ENCODE data around the gene TMEM220. TPM values are rescaled to one million over a fixed set of nuclear protein-coding genes. Genes with fewer than 3 reads are reported as not detected.

The TMEM220 gene
- total RNA-seq, 1 experiment from 2014 or later, result not detected

DNA sequence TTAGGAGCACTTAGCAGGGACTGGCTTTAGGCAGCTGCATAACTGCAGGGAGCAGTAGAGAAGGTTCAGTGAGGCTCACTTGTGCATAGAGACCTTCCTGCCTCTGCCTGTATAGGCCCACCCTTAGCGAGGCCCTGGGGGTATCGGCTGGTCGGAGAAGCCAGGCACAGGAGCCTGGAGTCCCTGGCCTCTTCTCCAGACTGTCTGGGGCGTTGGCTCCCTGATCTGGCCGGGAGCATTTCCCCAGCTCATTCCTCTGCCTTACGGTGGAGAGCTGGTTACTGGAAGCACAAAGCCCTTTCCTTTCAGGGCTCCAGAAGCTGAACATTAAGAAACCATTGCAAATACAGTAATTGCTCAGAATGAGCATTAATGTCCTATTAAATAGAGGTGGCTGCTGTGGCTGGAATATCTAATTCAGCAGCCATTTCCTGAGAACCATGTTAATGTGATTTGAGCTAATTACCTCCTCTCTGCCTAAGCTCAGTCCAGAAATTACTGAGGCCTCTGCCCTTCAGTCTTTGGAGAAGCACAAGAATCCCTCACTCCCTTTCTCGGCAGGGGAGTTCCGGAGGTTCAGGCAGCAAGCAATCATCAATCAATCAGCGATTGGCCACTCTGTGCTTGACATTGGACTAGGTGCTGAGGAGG is 18.8 kb upstream of the TMEM220 start (continued):
- no peak for TF ChIP-seq ELF1 (IDR thresholded peaks at IDR 0.05; ENCODE audit: borderline replicate concordance, low read depth)
- TF ChIP-seq SP1 (IDR thresholded peaks at IDR 0.05; ENCODE audit: low read depth), result no peak
- no peak for TF ChIP-seq CEBPB (IDR thresholded peaks at IDR 0.05; ENCODE audit: low read depth)
- no peak for TF ChIP-seq SIN3A (IDR thresholded peaks at IDR 0.05; ENCODE audit: low read depth)

DNA sequence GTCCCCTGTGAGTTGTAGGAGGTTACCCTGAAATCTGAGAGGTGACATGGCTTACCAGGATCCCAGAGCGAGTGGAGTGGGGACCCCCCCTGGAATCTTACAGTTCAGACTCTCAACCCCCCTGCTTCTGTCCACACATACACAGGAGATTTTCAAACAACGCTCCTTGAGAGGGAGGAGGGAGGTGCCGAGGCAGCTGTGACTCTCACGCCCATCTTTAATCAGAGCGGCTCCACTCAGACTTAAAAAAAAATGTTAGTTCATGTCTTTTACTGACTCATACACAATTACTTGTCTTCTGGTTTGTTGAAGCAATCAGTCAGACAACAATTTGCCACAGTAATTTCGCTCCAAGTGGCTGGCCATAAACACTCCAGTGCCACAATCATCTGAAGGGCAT is 15.4 kb upstream of the TMEM220 start:
- no peak for TF ChIP-seq TCF7L2 (IDR thresholded peaks at IDR 0.05; ENCODE audit: borderline replicate concordance, extremely low read depth, insufficient read depth, insufficient read length)
- no peak for TF ChIP-seq RAD21 (IDR thresholded peaks at IDR 0.05; ENCODE audit: low read depth)
- no peak for TF ChIP-seq JUND (IDR thresholded peaks at IDR 0.05)
- TF ChIP-seq, protein P1, sequence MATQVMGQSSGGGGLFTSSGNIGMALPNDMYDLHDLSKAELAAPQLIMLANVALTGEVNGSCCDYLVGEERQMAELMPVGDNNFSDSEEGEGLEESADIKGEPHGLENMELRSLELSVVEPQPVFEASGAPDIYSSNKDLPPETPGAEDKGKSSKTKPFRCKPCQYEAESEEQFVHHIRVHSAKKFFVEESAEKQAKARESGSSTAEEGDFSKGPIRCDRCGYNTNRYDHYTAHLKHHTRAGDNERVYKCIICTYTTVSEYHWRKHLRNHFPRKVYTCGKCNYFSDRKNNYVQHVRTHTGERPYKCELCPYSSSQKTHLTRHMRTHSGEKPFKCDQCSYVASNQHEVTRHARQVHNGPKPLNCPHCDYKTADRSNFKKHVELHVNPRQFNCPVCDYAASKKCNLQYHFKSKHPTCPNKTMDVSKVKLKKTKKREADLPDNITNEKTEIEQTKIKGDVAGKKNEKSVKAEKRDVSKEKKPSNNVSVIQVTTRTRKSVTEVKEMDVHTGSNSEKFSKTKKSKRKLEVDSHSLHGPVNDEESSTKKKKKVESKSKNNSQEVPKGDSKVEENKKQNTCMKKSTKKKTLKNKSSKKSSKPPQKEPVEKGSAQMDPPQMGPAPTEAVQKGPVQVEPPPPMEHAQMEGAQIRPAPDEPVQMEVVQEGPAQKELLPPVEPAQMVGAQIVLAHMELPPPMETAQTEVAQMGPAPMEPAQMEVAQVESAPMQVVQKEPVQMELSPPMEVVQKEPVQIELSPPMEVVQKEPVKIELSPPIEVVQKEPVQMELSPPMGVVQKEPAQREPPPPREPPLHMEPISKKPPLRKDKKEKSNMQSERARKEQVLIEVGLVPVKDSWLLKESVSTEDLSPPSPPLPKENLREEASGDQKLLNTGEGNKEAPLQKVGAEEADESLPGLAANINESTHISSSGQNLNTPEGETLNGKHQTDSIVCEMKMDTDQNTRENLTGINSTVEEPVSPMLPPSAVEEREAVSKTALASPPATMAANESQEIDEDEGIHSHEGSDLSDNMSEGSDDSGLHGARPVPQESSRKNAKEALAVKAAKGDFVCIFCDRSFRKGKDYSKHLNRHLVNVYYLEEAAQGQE (IDR thresholded peaks at IDR 0.05; ENCODE audit: low read depth), result no peak
- no peak for TF ChIP-seq FOSL1 (IDR thresholded peaks at IDR 0.05; ENCODE audit: low read depth)
- TF ChIP-seq ZNF274 (IDR thresholded peaks at IDR 0.05; ENCODE audit: low read depth, low read length), result no peak
- Histone ChIP-seq H3K4me2 (ENCODE audit: low read length) (no peak overlapping the region), H3K36me3 (ENCODE audit: control insufficient read depth in 1 of 2, insufficient read depth in 2 of 2, low read length in 2 of 2) (no peaks in the 10 kb centered on the region), H3K9me2 (ENCODE audit: insufficient read depth) (no peaks in the 10 kb centered on the region), H3K9ac (ENCODE audit: low read length) (no peak overlapping the region), H4K20me1 (ENCODE audit: insufficient read depth) (no peaks in the 10 kb centered on the region), H3K4me1 (ENCODE audit: control insufficient read depth in 1 of 2, insufficient read depth in 2 of 2, low read length in 2 of 2) (no peaks in the 10 kb centered on the region), H3K79me2 (ENCODE audit: insufficient read depth, low read length) (no peaks in the 10 kb centered on the region), H3K27me3 (ENCODE audit: insufficient read depth, low read length) (peaks cover 42% of the 10 kb centered on the region), H3K27ac (ENCODE audit: low read depth, low read length) (no peak overlapping the region), H2AFZ (ENCODE audit: low read depth, low read length, poor library complexity, severe bottlenecking) (no peak overlapping the region), H3K9me3 (ENCODE audit: control insufficient read depth in 1 of 2, insufficient read depth in 1 of 2, low read depth in 1 of 2, low read length in 2 of 2) (no peaks in the 10 kb centered on the region), H3K4me3 (replicated peaks in 1 of 2; ENCODE audit: low read depth in 1 of 2, low read length in 2 of 2) (no peak overlapping the region)
- ATAC-seq, result no peak
- no peak for DNase-seq (ENCODE audit: low read depth, low spot score)
- intact Hi-C loops (cut with micrococcal nuclease), result no loop called here
- RAD21 ChIA-PET (ENCODE audit: low non-redundant PET in 1 of 2, low total read pairs in 2 of 2, uncharacterized antibody in 2 of 2, unreplicated experiment in 2 of 2), result no interaction called here
- CTCF ChIA-PET, result no interaction called here
- BruUV-seq (replicated peaks), result no TSS peak
- POLR2A ChIA-PET, result no interaction called here
